Subcutaneous adipose tissue (tissue), 4 donors: ENCODE data around the gene GLI3. TPM values are rescaled to one million over a fixed set of nuclear protein-coding genes. Genes with fewer than 3 reads are reported as not detected.

ENCODE experiments used
- CTCF ChIP-seq: fragments of 450-650 bp; IDR thresholded peaks from one replicate; pipeline ENCODE4 v1.5.1; 2016; ENCODE audit warnings: low read depth, mild to moderate bottlenecking, control low read depth, antibody characterized with exemption, moderate library complexity
- total RNA-seq, 4 donors: library from RNA; depleted of rRNA; stranded (reverse); fragments of >200 nt; gene quantifications; one replicate each; pipeline ENCODE4 v1.1.0, GENCODE V29; 2016

Gene GLI3
- total RNA-seq, 4 donors from 2014 or later = 11.6 to 16.8 (median 16.3) TPM

GRCh38 chr7:42134276-42134876 is 102.6 kb downstream of the GLI3 start:
- TF ChIP-seq CTCF = no peak

- TF ChIP-seq CTCF = no peak
Observed at GRCh38 chr7:42133321-42133720, 103.7 kb downstream of the GLI3 start.

GRCh38 chr7:42128703-42129102 is 108.3 kb downstream of the GLI3 start:
- TF ChIP-seq CTCF = no peak

GRCh38 chr7:42127232-42127622 is 109.8 kb downstream of the GLI3 start:
- no peak for TF ChIP-seq CTCF

GRCh38 chr7:42126475-42127231 is 110.4 kb downstream of the GLI3 start:
- TF ChIP-seq CTCF = no peak

- no peak for TF ChIP-seq CTCF
Observed at GRCh38 chr7:42125321-42125720, 111.7 kb downstream of the GLI3 start.

- no peak for TF ChIP-seq CTCF
Observed at GRCh38 chr7:42123716-42124115, 113.3 kb downstream of the GLI3 start.
